Hepatocyte (in vitro differentiated cells): ENCODE measurements around the gene NKAIN2.

Experiments used
- EZH2 ChIP-seq: fragments of 200-600 bp; sonication (generic); IDR thresholded peaks from 2 replicates; pipeline ENCODE4 v1.6.1; 2016; ENCODE audit warnings: antibody characterized with exemption, mild to moderate bottlenecking, borderline replicate concordance
- TF ChIP-seq, protein P1 (sequence below): fragments of 200-600 bp; sonication (generic); IDR thresholded peaks from 2 replicates; pipeline ENCODE4 v1.5.1; 2016; ENCODE audit warnings: antibody characterized with exemption, mild to moderate bottlenecking; ENCODE audit not compliant: poor library complexity

DNA sequence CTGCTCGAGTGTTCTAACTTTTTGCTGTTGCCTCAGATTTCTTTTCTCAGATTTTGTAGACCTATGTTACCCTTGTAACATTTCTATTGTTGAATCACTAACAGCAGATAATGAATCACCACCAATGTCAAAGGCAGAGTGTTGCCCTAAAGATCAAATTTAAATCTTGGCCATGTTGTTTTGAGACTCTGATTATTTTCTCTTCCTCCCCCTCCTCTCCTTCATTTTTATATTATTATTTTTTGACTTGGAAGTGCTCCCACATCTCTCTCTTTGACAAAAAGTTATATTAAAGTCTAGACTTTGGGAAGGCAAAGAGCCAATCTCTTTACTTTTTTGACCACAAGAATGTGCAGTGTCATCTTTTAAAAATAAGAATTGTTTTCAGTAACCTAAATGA is 422.7 kb downstream of the NKAIN2 start:
- TF ChIP-seq, protein P1, sequence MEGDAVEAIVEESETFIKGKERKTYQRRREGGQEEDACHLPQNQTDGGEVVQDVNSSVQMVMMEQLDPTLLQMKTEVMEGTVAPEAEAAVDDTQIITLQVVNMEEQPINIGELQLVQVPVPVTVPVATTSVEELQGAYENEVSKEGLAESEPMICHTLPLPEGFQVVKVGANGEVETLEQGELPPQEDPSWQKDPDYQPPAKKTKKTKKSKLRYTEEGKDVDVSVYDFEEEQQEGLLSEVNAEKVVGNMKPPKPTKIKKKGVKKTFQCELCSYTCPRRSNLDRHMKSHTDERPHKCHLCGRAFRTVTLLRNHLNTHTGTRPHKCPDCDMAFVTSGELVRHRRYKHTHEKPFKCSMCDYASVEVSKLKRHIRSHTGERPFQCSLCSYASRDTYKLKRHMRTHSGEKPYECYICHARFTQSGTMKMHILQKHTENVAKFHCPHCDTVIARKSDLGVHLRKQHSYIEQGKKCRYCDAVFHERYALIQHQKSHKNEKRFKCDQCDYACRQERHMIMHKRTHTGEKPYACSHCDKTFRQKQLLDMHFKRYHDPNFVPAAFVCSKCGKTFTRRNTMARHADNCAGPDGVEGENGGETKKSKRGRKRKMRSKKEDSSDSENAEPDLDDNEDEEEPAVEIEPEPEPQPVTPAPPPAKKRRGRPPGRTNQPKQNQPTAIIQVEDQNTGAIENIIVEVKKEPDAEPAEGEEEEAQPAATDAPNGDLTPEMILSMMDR = no peak
- TF ChIP-seq EZH2 = no peak
